Measurements from ENCODE around the gene GBP3. TPM values are rescaled to one million over a fixed set of nuclear protein-coding genes. Genes with fewer than 3 reads are reported as not detected.
A peak's percentile ranks its signal among the peaks of the same experiment; 100 is the strongest.

GBP3 gene
- total and polyA plus RNA-seq, 7 experiments from 2014 or later = 11.1 to 39.9 (median 17.7) TPM

DNA sequence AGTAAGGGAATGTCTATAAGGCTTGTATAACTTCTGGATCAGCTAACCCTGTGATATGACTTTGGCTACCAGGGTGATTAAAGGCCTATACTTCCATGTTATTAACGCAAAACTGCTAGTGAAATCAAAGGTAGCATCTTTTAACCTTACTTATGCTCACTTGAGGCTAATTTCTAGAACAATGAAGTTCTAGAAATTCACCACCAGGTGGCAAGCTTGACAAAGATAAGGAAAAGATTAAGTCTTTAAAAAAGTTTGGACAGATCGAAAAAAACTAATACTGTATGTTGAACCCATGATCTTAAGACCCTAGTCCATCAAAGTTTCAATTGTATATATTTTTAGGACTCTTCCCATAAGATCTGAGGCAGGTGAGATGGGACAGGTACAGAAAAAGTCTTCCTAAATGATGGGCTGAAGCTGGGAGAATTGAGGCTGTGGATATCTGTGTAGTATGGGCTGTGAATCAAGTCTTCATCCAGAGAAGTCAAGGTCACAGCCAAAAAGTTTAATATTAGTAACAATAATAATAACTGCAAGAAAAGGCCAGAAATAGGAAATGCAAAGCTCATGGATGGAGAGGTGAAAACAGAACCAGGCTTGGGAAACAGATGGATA is 49.0 kb downstream of the GBP3 start:
- CTCF ChIA-PET = interaction anchor here (0.7 to 1.7 kb wide), 9 partner anchors 11 to 484 kb away, joined by 3 to 10 read pairs (median 3); no protein-coding TSS in a partner anchor
- peak; percentile 47 for ATAC-seq
- POLR2A ChIA-PET = interaction anchor here (0.6 to 1.7 kb wide), 2 partner anchors 11 to 290 kb away, joined by 3 to 4 read pairs; no protein-coding TSS in a partner anchor

DNA sequence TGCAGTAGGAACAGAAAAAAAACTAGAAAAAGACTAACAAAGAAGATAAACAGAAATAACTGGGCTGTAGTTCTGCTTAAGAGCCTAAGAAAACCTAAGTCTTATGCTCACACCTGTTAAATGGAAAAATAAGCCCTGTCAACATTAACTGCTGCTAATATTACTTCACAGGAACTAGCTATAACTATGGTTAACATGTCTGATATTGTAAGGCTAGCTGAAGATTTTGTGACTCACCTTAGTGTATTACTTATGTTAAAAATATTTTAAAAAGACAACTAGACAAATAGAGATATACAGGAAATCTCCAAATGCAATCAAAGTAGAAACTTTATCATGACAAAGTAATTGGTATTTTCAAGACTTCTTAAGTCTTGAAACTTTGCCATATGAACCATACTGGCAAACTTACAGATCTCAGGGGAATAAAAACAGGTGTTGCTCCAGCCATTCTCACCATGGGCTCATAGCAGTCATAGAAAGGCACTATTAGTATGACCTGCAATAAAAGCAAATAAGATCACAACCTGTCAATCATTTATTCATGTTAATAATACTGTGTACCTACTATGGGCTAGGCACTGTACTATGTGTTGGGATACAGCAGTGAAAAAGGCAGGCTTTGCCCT is 60.9 kb downstream of the GBP3 start:
- H3K4me1 Mint-ChIP-seq = peaks cover 0 to 3% (median 0%) of the 10 kb centered on the region in 7 donors
- Histone ChIP-seq H3K9me3 (ENCODE audit: control insufficient read depth in 2 of 3, low read length in 3 of 3) (no peaks in the 10 kb centered on the region), H3K27ac (ENCODE audit: low read depth, low read length) (no peak overlapping the region), H3K4me1 (ENCODE audit: control insufficient read depth in 2 of 2, insufficient read depth in 2 of 2, low read length in 2 of 2) (no peaks in the 10 kb centered on the region), H3K27me3 (ENCODE audit: control insufficient read depth in 2 of 2, insufficient read depth in 2 of 2, low read length in 2 of 2) (no peaks in the 10 kb centered on the region), H3K4me3 (ENCODE audit: low read length) (no peak overlapping the region), H3K36me3 (ENCODE audit: control insufficient read depth in 2 of 3, insufficient read depth in 3 of 3, low read length in 3 of 3) (peaks cover 4 to 47% (median 7%) of the 10 kb centered on the region in 3 experiments)
- no peaks in the 10 kb centered on the region for H3K27me3 Mint-ChIP-seq
- intact Hi-C loops (cut with micrococcal nuclease) = no loop called here
- H3K36me3 Mint-ChIP-seq = peaks cover 23 to 69% (median 41%) of the 10 kb centered on the region in 5 donors
- ATAC-seq = no peak
- POLR2A ChIA-PET = no interaction called here
- H3K27ac Mint-ChIP-seq = peak overlapping the region in 1 of 9 donors; percentile 24
- DNase-seq = no peak
- CTCF ChIA-PET = interaction anchor here (0.6 kb wide), 1 partner anchor 233 kb away, joined by 3 read pairs; no protein-coding TSS in a partner anchor
- no peaks in the 10 kb centered on the region for H3K9me3 Mint-ChIP-seq
- no peak overlapping the region for H3K4me3 Mint-ChIP-seq

More for the DNA sequence above, 49.0 kb downstream of the GBP3 start:
- Histone ChIP-seq H3K4me1 (ENCODE audit: control insufficient read depth in 2 of 2, insufficient read depth in 2 of 2, low read length in 2 of 2) (peaks cover 0 to 5% of the 10 kb centered on the region in 2 donors), H3K4me3 (ENCODE audit: low read length) (no peak overlapping the region), H3K27ac (ENCODE audit: low read depth, low read length) (no peak overlapping the region), H3K36me3 (ENCODE audit: control insufficient read depth in 2 of 3, insufficient read depth in 3 of 3, low read length in 3 of 3) (peaks cover 0 to 3% (median 0%) of the 10 kb centered on the region in 3 experiments), H3K9me3 (ENCODE audit: control insufficient read depth in 2 of 3, low read length in 3 of 3) (no peaks in the 10 kb centered on the region), H3K27me3 (ENCODE audit: control insufficient read depth in 2 of 2, insufficient read depth in 2 of 2, low read length in 2 of 2) (no peaks in the 10 kb centered on the region)
- peak in 3 of 9 donors; percentile 11 to 34 (median 18) for DNase-seq
- intact Hi-C loops (cut with micrococcal nuclease) = loop anchor here (1.0 to 2.0 kb wide), 3 partner anchors 11 to 482 kb away; no protein-coding TSS in a partner anchor
- peaks cover 0 to 23% (median 7%) of the 10 kb centered on the region in 5 donors for H3K36me3 Mint-ChIP-seq
- H3K27ac Mint-ChIP-seq = peak overlapping the region in 1 of 9 donors; percentile 33
- H3K4me1 Mint-ChIP-seq = peaks cover 15 to 39% (median 24%) of the 10 kb centered on the region in 7 donors
- no peaks in the 10 kb centered on the region for H3K27me3 Mint-ChIP-seq
- peaks cover 0 to 3% (median 0%) of the 10 kb centered on the region in 11 donors for H3K9me3 Mint-ChIP-seq
- H3K4me3 Mint-ChIP-seq = no peak overlapping the region

DNA sequence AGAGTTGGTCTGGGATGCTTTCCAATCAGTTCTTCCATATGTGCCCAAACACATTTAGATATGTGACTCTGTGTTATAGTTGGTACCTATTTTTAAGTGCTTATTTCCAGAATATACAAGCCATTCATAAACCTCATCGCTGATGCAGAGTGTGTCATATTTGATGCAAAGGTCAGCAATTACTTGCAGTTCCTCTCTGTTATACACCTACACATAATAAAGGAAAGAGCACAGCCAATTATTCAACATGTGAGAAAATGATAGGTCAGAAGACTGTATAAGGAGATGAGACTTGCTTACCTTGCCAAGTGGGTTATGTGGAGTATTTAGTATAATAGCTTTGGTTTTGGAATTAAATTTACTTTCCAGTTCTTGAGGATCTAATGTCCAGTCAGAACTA is 61.6 kb downstream of the GBP3 start:
- Mint-ChIP-seq H3K4me3 (peak overlapping the region in 1 of 10 donors; percentile 14), H3K4me1 (peaks cover 0 to 3% (median 0%) of the 10 kb centered on the region in 7 donors), H3K27ac (no peak overlapping the region), H3K27me3 (no peaks in the 10 kb centered on the region), H3K9me3 (no peaks in the 10 kb centered on the region), H3K36me3 (peaks cover 23 to 71% (median 44%) of the 10 kb centered on the region in 5 donors)
- H3K4me3 ChIP-seq (ENCODE audit: low read length) = no peak overlapping the region
- H3K9me3 ChIP-seq (ENCODE audit: control insufficient read depth in 2 of 3, low read length in 3 of 3) = no peaks in the 10 kb centered on the region
- ATAC-seq (no peak), DNase-seq (no peak)
- H3K4me1 ChIP-seq (ENCODE audit: control insufficient read depth in 2 of 2, insufficient read depth in 2 of 2, low read length in 2 of 2) = no peaks in the 10 kb centered on the region
- intact Hi-C loops (cut with micrococcal nuclease) = no loop called here
- no peaks in the 10 kb centered on the region for H3K27me3 ChIP-seq (ENCODE audit: control insufficient read depth in 2 of 2, insufficient read depth in 2 of 2, low read length in 2 of 2)
- ChIA-PET CTCF (no interaction called here), POLR2A (no interaction called here)
- peaks cover 4 to 51% (median 7%) of the 10 kb centered on the region in 3 experiments for H3K36me3 ChIP-seq (ENCODE audit: control insufficient read depth in 2 of 3, insufficient read depth in 3 of 3, low read length in 3 of 3)
- H3K27ac ChIP-seq (ENCODE audit: low read depth, low read length) = no peak overlapping the region

Other genes with a start within 250 kb of the GBP3 start
- gene GTF2B, start 131.3 kb downstream of the GBP3 start, total RNA-seq = 10 to 100 TPM; 41.3 to 53.6 (median 47.3) TPM
- gene GTF2B, start 131.3 kb downstream of the GBP3 start, polyA plus RNA-seq = 10 to 100 TPM; 56.1 to 88.4 TPM
- gene KYAT3, start 30.2 kb downstream of the GBP3 start, total RNA-seq = 10 to 100 TPM; 16.3 to 28.9 (median 27.6) TPM
- 10 to 100 TPM; 23.3 to 27.4 TPM for gene KYAT3, start 30.2 kb downstream of the GBP3 start, polyA plus RNA-seq
- gene RBMXL1, start 30.2 kb downstream of the GBP3 start, total RNA-seq = 10 to 100 TPM; 16.3 to 26.7 (median 21.6) TPM
- 10 to 100 TPM; 12.5 to 13.5 TPM for gene RBMXL1, start 30.2 kb downstream of the GBP3 start, polyA plus RNA-seq
- gene GBP1, start 42.3 kb upstream of the GBP3 start, total RNA-seq = 100 to 1,000 TPM in 1 of 5 experiments, 10 to 100 TPM in 4; 17.1 to 319 (median 51.9) TPM
- gene GBP1, start 42.3 kb upstream of the GBP3 start, polyA plus RNA-seq = 10 to 100 TPM; 34.3 to 57.5 TPM
- gene GBP2, start 103.2 kb upstream of the GBP3 start, total RNA-seq = 100 to 1,000 TPM in 3 of 5 experiments, 10 to 100 TPM in 2; 74.0 to 200 (median 185) TPM
- gene GBP2, start 103.2 kb upstream of the GBP3 start, polyA plus RNA-seq = 100 to 1,000 TPM in 1 of 2 donors, 10 to 100 TPM in 1; 73.8 to 104 TPM
- gene GBP7, start 153.1 kb upstream of the GBP3 start, total RNA-seq = under 1 TPM in 2 of 5 experiments, not detected in 3; 0.13 to 0.19 TPM
- not detected for gene GBP7, start 153.1 kb upstream of the GBP3 start, polyA plus RNA-seq
- gene GBP4, start 176.1 kb upstream of the GBP3 start, total RNA-seq = 100 to 1,000 TPM in 1 of 5 experiments, 10 to 100 TPM in 4; 29.1 to 174 (median 37.4) TPM
- 10 to 100 TPM; 36.4 to 49.3 TPM for gene GBP4, start 176.1 kb upstream of the GBP3 start, polyA plus RNA-seq
- gene GBP5, start 250.0 kb upstream of the GBP3 start, total RNA-seq = 100 to 1,000 TPM in 2 of 5 experiments, 10 to 100 TPM in 3; 31.8 to 784 (median 53.6) TPM
- 10 to 100 TPM; 30.0 to 42.1 TPM for gene GBP5, start 250.0 kb upstream of the GBP3 start, polyA plus RNA-seq

Data from naive thymus-derived CD4-positive, alpha-beta T cell (primary cell).